ENCODE measurements around the gene NOPCHAP1. TPM values are rescaled to one million over a fixed set of nuclear protein-coding genes. Genes with fewer than 3 reads are reported as not detected.
"Not testable (repeated sequence)": the region's sequence is repeated elsewhere in the genome, so short reads cannot be mapped to it uniquely, and the experiment has no call there.

Gene NOPCHAP1
- total RNA-seq, 2 donors from 2014 or later = 26.1 to 29.1 TPM

GRCh38 chr12:104975587-104976343, 10.4 kb upstream of the NOPCHAP1 start:
- H3K9me3 Mint-ChIP-seq = no peaks in the 10 kb centered on the region
- H3K27ac Mint-ChIP-seq = no peak overlapping the region
- no peaks in the 10 kb centered on the region for H3K36me3 Mint-ChIP-seq (ENCODE audit: low read depth)
- Histone ChIP-seq H3K27ac (ENCODE audit: low read depth, low read length) (no peak overlapping the region), H3K4me1 (ENCODE audit: control insufficient read depth, insufficient read depth, low read length) (no peaks in the 10 kb centered on the region), H3K9me3 (ENCODE audit: control insufficient read depth, low read length) (no peaks in the 10 kb centered on the region), H3K9ac (ENCODE audit: extremely low read depth, low read length, poor library complexity, severe bottlenecking) (no peak overlapping the region), H3K27me3 (ENCODE audit: control insufficient read depth, insufficient read depth, low read length, poor library complexity, severe bottlenecking) (no peaks in the 10 kb centered on the region), H3K4me3 (ENCODE audit: low read length) (no peak overlapping the region), H3K36me3 (ENCODE audit: control insufficient read depth, insufficient read depth, low read length) (no peaks in the 10 kb centered on the region)
- no peak for DNase-seq
- no peak overlapping the region for H3K4me3 Mint-ChIP-seq
- H3K4me1 Mint-ChIP-seq = no peaks in the 10 kb centered on the region
- WGBS, 2 experiments (ENCODE audit: insufficient coverage in 1 of 2, insufficient read length in 1 of 2) = 84 to 86% methylated on average over 4 of the region's 4 CpGs
- H3K27me3 Mint-ChIP-seq (ENCODE audit: insufficient read depth) = no peaks in the 10 kb centered on the region
- TF ChIP-seq CTCF (conservative IDR thresholded peaks at IDR 0.05) = no peak

DNA sequence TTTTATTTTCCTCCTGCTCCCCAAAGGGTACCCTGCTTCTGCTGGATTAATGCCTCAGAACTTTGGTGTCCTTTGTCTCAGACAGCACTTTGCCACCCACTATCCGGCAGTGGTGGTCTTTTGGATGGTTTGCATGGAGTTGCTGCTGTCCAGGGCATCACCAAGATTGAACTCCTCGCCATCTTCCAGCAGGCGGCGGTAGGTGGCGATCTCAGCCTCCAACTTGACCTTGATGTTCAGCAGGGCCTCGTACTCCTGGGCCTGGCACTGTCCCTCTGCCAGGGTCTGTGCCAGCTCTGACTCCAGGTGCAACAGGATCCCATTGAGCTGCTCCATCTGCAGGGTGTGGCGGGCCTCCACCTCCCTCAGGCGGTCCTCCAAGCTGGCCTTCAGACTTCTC, 9.4 kb upstream of the NOPCHAP1 start:
- Histone ChIP-seq H3K27me3 (ENCODE audit: control insufficient read depth, insufficient read depth, low read length, poor library complexity, severe bottlenecking) (no peaks in the 10 kb centered on the region), H3K27ac (ENCODE audit: low read depth, low read length) (no peak overlapping the region), H3K9me3 (ENCODE audit: control insufficient read depth, low read length) (no peaks in the 10 kb centered on the region), H3K4me3 (ENCODE audit: low read length) (no peak overlapping the region), H3K4me1 (ENCODE audit: control insufficient read depth, insufficient read depth, low read length) (no peaks in the 10 kb centered on the region), H3K9ac (ENCODE audit: extremely low read depth, low read length, poor library complexity, severe bottlenecking) (no peak overlapping the region), H3K36me3 (ENCODE audit: control insufficient read depth, insufficient read depth, low read length) (no peaks in the 10 kb centered on the region)
- no peak overlapping the region for H3K27ac Mint-ChIP-seq
- H3K36me3 Mint-ChIP-seq (ENCODE audit: low read depth) = no peaks in the 10 kb centered on the region
- no peak overlapping the region for H3K4me3 Mint-ChIP-seq
- 86 to 100% methylated on average over 2 to 8 of the region's 8 CpGs for WGBS, 2 experiments (ENCODE audit: insufficient coverage in 1 of 2, insufficient read length in 1 of 2)
- no peaks in the 10 kb centered on the region for H3K9me3 Mint-ChIP-seq
- TF ChIP-seq CTCF (conservative IDR thresholded peaks at IDR 0.05) = peak; percentile 60
- peak; percentile 80 for DNase-seq
- no peaks in the 10 kb centered on the region for H3K4me1 Mint-ChIP-seq
- H3K27me3 Mint-ChIP-seq (ENCODE audit: insufficient read depth) = no peaks in the 10 kb centered on the region

GRCh38 chr12:104977688-104978087, 8.4 kb upstream of the NOPCHAP1 start:
- H3K27ac ChIP-seq (ENCODE audit: low read depth, low read length); DNase-seq; H3K27me3 ChIP-seq (ENCODE audit: control insufficient read depth, insufficient read depth, low read length, poor library complexity, severe bottlenecking); H3K4me1 Mint-ChIP-seq; H3K4me3 ChIP-seq (ENCODE audit: low read length); H3K27me3 Mint-ChIP-seq (ENCODE audit: insufficient read depth); H3K36me3 Mint-ChIP-seq (ENCODE audit: low read depth); H3K9me3 ChIP-seq (ENCODE audit: control insufficient read depth, low read length); H3K9ac ChIP-seq (ENCODE audit: extremely low read depth, low read length, poor library complexity, severe bottlenecking); H3K4me3 Mint-ChIP-seq; H3K36me3 ChIP-seq (ENCODE audit: control insufficient read depth, insufficient read depth, low read length); H3K27ac Mint-ChIP-seq; H3K4me1 ChIP-seq (ENCODE audit: control insufficient read depth, insufficient read depth, low read length); H3K9me3 Mint-ChIP-seq: not testable (repeated sequence)
- WGBS, 2 experiments (ENCODE audit: insufficient coverage in 1 of 2, insufficient read length in 1 of 2) = 92 to 93% methylated on average over 11 to 15 of the region's 15 CpGs
